GM19238 (cell line): Measurements from ENCODE around the gene PDK3.

ENCODE experiments used
- DNase-seq: peaks from one replicate; pipeline ENCODE4 v3.0.0; 2011; ENCODE audit warnings: low spot score; ENCODE audit not compliant: insufficient read length

The PDK3 gene

DNA sequence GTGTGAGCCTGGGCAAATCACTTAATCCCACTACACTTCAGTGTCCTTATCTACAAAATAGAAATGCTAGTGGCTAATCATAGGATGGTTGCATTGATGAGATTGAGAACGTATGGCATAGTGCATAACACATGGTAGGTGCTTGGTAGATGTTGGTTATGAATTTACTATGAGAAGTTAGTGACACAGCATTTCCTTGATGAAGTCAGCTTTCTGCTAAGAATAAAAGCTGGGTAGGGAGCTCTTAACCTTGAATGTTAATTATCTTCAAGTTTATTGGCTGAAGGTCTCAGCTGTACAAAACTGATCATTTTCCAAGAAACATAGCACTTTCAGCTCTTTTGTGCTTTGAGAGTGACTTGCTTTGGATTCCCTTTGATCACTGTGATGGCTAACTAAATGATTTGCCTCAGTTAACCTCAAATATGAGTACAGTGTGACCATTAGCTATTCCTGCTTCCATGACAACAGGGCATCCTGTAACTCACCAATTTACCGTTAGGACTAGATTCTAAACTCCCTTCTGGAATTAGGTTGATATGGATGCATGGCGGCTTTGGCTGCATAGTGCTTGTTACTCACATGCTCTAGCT, 17.8 kb downstream of the PDK3 start:
- no peak for DNase-seq

DNA sequence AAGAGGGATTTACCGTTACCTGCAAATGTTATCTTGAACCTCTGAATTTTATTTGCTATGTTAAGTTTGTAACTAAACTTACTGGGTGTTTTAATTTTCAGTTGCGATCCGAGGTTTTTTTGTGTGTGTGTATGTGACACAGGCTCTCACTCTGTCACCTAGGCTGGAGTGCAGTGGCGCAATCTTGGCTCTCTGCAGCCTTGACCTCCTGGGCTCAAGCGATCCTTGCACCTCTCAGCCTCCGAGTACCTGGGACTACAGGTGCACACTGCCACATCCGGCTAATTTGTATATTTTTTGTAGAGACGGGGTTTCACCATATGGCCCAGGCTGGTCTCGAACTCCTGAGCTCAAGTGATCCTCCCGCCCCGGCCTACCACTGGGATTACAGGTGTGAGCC, 18.5 kb downstream of the PDK3 start:
- DNase-seq: no peak

DNA sequence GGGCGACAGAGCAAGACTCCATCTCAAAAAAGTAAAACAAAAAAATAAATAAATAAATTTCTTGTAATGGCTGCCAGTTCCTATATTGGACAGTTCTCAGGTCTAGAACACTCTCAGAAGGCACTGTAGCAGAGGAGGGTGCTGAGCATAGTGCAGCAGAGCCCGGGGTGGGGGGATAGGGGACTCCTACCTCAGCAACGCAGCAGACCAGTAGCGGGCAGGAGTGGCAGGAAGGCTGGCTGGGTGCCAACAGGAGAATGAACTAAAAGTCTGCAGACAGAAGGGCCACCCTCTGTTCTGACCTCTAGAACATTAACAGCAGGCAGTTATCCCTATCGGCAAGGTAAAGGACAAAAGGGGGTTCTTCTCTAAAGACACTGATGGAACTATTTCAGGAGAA, 20.2 kb downstream of the PDK3 start:
- DNase-seq: no peak

DNA sequence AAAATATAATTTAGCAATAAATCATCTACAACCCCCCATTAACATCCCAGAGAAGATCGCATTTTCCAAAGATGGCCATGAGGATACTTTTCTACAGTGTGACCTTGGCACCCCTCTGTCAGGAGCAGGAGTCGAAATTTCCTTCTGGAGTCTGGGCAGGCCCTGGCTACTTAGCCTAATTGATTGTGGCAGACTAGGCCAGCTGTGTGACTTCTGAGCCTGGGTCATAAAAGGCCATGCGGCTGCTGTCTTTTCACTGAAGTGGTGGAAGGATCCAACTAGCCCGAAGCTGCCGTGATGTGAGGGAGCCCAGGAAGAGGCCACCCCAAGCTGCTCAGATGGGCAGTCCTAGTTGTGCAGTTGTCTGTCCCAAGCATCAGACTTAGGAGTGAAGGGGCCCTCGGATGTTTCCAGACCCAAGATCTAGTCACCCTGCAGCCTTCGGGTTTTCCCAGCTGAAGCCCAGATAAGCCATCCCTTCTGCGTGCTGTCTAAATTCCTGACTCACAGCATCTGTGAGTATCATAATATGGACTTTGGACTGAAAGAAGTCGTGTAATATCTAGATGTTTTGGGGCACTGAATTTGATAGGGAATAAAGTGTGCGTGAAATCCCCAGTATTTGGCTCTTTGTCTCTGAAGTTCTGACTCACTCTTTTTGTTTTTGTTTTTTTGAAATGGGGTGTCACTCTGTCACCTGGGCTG, 21.0 kb downstream of the PDK3 start:
- DNase-seq: no peak

DNA sequence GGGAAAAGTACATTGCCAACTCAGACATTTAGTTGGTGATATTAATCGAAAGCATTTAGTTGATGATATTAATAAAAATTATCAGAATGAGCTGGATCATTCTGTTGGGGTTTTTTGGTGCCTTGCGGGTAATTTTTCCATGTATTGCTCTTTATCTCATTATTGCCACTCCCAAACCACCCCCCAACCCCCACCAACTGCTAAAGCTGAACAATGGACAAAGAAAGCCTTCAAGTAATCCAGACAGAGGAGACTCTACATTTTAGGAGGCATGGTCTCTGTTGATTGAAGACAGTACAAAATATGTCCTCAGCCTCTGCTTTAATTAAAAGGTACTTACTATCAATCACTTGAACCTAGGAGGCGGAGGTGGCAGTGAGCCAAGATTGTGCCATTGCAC, 22.5 kb downstream of the PDK3 start:
- no peak for DNase-seq

DNA sequence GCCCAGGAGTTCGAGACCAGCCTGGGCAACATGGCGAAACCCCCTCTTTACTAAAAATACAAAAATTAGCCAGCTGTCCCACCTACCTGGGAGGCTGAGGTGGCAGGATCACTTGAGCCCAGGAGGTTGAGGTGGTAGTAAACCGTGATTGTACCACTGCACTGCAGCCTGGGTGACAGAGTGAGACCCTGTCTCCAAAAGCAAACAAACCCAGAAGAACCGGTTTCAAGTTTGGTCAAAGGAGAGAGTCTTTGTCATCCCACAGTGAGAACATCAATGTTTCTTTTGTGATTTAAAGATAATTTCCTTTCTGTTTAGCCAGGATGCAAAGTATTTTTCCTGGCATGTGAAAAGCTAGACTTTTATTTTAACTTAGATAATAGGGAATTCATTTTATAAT, 26.7 kb downstream of the PDK3 start:
- DNase-seq: no peak

DNA sequence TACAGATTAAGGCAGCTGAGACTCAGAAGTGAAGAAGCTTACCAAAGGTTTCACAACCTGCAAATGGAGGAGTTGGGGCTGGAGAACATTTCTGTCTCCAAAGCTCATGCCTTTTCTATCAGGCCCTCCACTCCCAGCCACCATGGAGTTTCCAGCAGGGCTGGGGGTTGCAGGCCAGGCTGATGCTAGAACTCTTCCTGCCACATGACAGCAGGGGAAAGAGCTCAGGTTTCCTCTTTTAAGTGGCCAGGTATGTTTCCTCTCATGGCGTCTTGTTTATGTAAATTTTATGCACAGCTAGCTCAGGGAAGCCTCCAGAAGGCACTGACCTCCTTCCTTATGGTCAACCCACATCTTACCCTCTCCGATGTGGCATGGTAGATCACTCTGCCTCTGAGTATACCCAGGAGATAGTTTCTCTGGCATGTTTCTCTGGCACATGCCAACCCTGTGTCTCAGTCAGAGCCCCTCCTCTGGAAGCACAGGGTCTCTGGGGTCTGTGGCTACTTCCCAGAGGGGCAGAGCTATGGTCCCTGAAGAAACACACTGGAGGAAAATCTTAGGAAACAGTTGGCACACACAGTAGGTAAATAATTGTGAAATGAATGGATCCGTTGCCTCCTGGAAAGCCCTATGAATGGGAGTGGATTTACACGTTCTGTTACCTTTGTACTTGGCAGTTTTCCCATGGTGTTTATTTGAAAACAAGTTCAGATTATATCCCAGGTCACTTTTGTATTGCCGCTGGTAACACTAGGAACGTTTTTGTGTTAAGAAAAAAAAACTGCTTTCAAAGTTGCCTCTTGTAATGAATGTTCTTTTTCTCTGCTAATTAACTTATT, 28.9 kb downstream of the PDK3 start:
- no peak for DNase-seq

DNA sequence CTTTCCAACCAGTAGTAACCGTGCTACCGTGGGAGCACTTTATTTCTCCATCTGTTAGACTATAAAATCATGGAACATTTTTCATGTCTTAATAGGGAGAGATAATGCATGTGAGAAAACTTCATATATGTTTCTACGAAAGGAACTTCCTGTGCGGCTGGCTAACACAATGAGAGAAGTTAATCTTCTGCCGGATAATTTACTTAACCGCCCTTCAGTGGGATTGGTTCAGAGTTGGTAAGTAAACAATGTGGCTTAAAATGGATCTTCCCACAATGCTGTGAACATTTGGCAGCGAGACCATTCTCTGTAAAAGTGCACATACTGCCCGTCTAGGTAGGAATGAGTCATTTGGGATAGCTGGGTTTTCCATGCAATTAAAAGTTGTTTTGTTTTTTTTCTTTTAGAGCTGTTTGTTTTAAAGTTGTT, 29.6 kb downstream of the PDK3 start:
- DNase-seq: no peak

DNA sequence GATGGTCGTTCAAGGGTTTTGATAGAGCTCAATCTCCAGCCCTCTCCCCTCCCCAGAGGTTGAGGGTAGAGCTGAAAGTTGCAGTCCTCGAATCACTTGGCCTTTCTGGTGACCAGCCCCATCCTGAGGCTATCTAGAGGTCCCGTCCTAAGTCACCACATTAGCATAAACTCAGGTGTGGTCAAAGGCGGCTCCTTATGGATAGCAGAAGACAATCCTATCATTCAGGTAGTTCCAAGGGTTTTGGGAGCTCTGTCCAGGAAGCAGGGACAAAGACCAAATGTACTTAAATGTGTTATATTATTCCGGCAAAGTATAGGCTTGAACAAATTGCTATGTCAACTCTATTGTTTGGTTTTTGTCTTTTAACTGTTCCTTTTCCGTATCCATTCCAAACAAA, 30.6 kb downstream of the PDK3 start:
- no peak for DNase-seq

DNA sequence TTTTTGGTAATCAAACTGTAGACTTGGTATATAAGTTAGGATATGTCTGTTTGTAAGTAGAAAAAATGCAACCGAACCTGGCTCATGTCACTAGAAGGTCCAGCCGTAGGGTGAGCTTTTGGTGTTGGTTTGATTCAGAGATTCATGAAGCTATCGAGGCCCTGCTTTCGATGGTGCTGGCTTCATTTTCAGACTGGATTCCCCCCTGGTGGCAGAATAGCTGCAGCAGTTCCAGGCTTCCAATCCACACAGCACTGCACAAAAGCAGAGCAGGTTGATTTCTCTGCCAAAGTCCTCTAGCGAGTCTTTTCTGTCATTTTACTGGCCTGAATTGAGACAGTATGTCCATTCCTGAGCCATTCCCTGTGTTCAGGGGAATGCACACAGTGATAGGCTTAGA, 33.1 kb downstream of the PDK3 start:
- DNase-seq: no peak

DNA sequence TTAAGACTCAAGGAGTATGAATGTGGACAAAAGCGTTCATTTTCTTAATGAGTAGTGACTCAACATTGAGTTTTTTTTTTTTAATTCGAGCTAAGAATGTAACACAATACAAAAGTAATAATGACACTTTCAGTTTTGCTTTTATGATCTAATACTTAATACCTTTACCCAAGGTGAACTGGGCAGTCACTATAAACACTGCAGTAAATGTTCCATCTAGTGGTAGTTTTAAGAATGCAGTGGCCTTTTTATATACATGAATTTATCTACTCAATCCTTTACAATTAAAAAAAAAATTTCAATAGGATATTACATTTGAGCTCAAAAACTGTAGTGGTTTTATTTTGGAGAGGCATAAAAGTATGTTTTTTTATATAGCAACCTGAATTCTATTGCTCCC, 33.9 kb downstream of the PDK3 start:
- no peak for DNase-seq

DNA sequence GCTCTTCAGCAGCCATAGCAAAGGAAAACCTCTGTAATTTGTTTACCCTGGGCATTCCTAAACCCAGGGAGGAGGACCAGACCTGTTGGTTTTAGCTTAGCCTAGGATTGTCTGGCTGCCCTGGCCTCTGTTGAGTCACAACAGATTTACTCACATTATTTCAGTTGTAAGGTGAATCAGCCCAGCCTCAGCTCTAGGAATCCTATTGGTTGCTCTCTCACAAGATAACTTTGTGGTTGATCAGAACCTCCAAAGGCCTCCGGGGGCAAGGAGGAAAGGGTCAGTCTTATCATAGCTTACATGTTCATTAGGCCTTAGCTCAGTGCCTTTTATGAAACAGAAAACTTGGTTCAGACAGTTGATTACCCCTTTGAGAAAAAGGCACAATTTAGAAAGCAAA, 41.0 kb downstream of the PDK3 start:
- no peak for DNase-seq

DNA sequence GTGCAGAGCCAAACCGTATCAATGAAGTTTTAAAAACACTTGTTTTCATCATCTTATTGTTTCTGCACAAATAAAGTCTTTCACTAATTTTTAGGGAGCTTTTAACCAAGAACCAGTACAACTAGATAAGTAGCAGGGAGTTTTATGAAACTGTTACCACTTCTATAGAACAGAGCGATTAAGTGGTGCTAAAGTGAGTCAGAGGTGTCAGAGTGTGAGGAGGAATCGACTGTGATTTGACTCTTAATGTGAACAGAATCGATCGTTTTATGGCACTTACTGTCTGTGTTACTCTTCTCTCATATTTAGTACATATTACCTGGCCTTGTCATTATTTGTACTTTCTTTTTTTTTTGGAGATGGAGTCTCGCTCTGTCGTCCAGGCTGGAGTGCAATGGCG, 43.3 kb downstream of the PDK3 start:
- no peak for DNase-seq

DNA sequence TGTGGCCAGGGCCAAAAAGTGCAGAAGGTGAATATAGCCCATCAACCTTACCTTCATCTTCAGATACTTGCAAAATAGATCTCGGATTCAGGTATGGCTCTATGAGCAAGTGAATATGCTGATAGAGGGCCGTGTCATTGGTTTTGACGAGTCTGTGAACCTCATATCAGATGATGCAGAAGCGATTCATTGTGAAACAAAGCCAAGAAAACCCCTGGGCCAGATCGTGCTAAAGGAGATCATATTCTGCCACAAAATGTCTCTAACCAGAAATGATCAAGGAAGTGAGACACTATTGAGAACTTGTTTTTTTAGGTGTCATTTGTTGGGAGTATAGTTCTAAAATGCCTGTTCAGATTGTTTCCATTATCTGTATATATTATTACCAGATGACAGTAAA, 48.3 kb downstream of the PDK3 start:
- no peak for DNase-seq

DNA sequence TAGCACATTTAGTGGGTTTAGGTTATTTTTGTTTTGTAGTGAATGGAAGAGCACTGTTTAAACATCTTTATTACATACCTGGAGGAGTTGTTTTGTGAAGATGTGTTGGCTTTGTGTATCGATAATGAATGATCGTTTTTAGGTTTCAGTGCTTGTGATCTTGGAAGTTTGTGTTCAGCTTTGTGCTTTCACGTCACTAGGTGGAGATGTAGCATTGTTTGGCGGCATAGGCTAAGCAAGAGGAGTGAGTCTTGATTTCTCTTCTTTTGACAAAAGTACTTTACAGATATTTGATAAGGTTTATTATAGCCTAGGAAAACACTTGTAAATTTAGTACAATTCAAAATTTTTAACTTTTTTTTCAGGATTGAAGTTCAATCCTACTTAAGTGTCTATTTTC, 50.4 kb downstream of the PDK3 start:
- DNase-seq: no peak

DNA sequence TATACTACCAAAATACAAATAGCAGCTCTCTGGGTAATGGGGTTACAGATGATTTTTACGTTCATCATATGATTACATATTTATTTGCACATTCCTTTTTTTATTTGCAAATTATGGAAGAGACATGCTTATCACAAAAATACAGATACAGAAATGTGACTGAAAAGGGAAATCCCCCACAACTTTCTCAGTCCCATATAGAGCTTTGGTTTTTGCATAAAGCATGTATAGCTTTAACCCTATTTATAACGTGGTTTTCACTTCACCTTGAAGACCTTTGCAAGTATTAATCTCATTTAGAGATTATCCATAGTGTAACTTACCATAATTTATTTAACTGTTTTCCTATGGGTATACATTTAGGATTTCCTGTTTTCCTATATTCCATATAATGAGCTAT, 55.4 kb downstream of the PDK3 start:
- no peak for DNase-seq

DNA sequence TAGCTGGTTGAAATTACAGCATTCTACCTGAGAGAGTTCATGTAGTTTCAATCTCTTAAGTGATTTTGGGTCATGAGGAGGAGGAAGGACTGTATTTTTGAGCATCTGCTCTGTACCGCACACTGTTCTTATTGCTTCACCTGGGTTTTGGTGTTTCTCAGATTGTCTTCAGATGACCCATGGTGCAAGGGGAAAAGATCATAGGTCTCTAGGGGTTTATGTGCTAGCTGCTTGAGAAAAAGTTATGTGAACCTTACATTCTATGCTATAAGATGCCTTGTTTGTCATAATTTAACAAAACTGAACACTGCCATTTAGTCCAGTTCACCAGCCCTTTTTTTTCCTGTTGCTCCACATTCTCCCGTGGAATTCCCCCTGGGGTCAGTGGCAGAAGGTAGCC, 60.4 kb downstream of the PDK3 start:
- no peak for DNase-seq

DNA sequence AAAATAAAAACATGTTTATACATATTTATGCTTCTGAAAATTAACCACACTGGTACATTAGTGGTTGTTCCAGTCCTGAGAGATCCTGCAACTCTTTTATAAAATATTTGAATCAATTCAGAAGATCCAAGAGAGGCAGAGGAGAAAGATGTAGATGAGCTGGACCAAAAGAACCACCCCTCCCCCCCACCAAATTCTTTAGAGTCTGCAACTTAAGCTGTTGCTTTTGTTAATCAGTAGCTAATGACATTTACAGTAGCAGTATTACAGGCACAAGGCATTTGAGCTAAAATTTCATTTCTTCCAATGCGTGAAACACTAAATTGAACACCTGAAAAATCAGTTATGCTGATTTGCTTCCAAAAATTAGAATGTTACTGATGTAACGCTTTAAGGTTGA, 61.5 kb downstream of the PDK3 start:
- no peak for DNase-seq

DNA sequence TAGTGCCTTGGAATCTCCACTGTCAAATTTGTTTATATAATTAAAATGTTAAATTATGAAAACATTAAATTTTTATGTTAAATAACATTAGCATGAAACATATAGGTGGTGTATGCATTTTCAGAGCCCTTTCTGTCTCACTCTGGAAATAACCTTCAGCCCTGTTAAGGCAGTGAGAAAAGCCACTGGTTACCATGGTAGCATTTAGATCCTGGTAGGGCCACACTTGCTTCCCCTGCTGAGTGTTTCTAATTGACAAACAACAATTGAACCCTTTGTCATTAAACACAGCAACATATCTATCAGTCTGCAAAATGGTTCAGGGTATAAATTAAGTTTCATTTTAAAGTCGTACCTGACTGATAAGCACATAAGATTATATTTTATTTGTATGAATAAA, 63.5 kb downstream of the PDK3 start:
- DNase-seq: no peak

DNA sequence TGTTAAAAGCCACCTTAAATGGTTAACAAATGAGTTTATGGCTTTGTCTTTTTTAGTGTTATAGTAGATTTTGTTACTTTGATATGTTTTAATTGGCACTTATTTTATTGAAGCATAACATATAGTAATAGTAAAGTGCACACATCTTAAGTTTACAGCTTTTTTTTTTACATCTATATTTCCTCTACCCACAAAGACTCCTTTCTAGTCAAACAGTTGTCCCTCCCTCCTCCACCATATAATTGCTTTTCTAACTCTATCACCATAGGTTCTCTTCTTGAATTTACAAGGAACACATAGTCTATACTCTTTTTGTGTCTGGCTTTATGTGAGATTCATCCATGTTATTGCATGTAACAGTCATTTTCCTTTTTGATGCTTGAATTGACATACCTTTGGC, 71.5 kb downstream of the PDK3 start:
- DNase-seq: no peak

DNA sequence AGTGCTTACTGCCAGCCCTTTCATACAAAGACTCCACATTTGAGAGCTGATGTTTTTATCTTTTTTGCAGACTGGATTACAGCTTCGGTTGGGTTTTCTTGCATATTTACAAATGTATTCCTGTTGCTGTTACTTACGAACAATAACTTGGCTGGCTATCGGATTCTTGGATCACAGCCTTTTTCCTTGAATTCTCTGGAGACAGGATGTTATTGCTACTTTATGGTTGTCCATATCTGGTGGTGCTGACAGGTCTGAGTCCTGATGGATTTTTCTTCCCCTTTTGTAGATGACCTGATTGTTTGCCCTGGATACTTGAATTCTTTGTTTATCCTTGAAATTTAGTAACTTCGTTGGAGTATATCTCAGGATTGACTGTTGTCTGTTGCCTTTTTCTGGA, 77.7 kb downstream of the PDK3 start:
- DNase-seq: no peak

DNA sequence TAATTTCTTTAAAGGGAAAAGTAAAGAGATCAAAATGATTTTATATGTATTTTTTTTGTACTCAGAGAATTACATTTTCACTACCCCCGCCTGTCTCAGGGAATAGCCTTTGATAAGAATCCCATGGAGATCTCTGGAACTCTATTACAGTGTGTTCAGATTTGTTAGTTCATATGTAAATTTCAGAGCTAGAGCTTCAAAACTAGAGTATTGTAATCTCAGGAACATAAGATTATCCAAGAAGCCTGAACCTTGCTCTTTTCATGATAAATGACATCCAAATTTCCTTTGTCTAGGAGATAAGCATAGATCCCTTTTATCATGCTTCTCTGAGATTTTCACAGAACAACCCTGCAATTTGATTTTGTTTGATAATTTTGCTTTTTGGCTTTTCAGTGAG, 82.9 kb downstream of the PDK3 start:
- DNase-seq: no peak

DNA sequence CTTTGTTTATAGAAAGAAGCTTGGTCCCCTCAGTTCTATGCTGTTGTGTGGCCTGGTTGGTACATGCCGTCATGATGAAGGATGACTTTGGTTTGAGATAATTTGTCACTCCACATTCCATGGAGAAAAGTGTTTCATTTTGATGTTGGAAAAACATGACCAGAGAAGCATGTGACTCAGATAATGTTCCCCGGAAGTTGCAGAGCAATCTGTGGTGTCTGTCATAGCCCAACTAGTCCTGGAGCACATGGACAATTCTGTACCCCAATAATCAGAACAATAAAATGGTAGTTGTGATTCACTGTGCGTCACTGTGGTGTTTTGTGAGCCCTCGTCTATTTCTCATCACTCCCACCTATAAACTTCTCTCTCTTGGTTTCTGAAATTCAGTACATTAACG, 85.1 kb downstream of the PDK3 start:
- no peak for DNase-seq
